H9 (cell line): ENCODE results near the gene RAPH1. TPM values are rescaled to one million over a fixed set of nuclear protein-coding genes. Genes with fewer than 3 reads are reported as not detected.

ENCODE experiments used
- DNase-seq: peaks from one replicate; pipeline ENCODE4 v3.0.0-alpha.2; 2017
- H2AFZ ChIP-seq: one replicate; pipeline ENCODE4 v1.6.1; 2013; ENCODE audit warnings: mild to moderate bottlenecking, low read length, control low read depth, moderate library complexity
- H2AK5ac ChIP-seq: 2 replicates; pipeline ENCODE4 v1.6.1; 2013; ENCODE audit warnings: low read length, control low read depth, mixed read lengths; ENCODE audit not compliant: insufficient read length
- H2BK120ac ChIP-seq: one replicate; pipeline ENCODE4 v1.6.1; 2013; ENCODE audit warnings: low read depth, mild to moderate bottlenecking, low read length, control low read depth, inconsistent platforms; ENCODE audit not compliant: poor library complexity, severe bottlenecking
- H2BK12ac ChIP-seq: 2 replicates; pipeline ENCODE4 v1.6.1; 2013; ENCODE audit warnings: low read length, control low read depth, mixed read lengths, low read depth; ENCODE audit not compliant: insufficient read length
- H2BK15ac ChIP-seq: 2 replicates; pipeline ENCODE4 v1.6.1; 2013; ENCODE audit warnings: low read depth, low read length, control low read depth
- H2BK20ac ChIP-seq: one replicate; pipeline ENCODE4 v1.6.1; 2013; ENCODE audit warnings: low read depth, mild to moderate bottlenecking, low read length, control low read depth, inconsistent platforms; ENCODE audit not compliant: poor library complexity, severe bottlenecking
- H2BK5ac ChIP-seq: 2 replicates; pipeline ENCODE4 v1.6.1; 2013; ENCODE audit warnings: low read length, control low read depth, mixed read lengths; ENCODE audit not compliant: insufficient read length
- H3K14ac ChIP-seq: 2 replicates; pipeline ENCODE4 v1.6.1; 2013; ENCODE audit warnings: low read length, control low read depth; ENCODE audit not compliant: insufficient read depth
- H3K18ac ChIP-seq: 2 replicates; pipeline ENCODE4 v1.6.1; 2013; ENCODE audit warnings: low read depth, mild to moderate bottlenecking, mixed read lengths, low read length, control low read depth; ENCODE audit not compliant: insufficient read length
- H3K23ac ChIP-seq: 2 replicates; pipeline ENCODE4 v1.6.1; 2013; ENCODE audit warnings: low read length, control low read depth, mixed read lengths, low read depth; ENCODE audit not compliant: insufficient read length
- H3K23me2 ChIP-seq: 2 replicates; pipeline ENCODE4 v1.6.1; 2013; ENCODE audit warnings: low read depth, mild to moderate bottlenecking, mixed read lengths, low read length, control low read depth; ENCODE audit not compliant: insufficient read length, poor library complexity, severe bottlenecking
- H3K27ac ChIP-seq: 2 replicates; pipeline ENCODE4 v1.5.1; 2013; ENCODE audit warnings: low read length, control low read depth, mixed read lengths, low read depth; ENCODE audit not compliant: insufficient read length
- H3K27me3 ChIP-seq: 2 replicates; pipeline ENCODE4 v1.6.1; 2013; ENCODE audit warnings: low read length, control low read depth, inconsistent platforms; ENCODE audit not compliant: insufficient read depth
- H3K4ac ChIP-seq: 2 replicates; pipeline ENCODE4 v1.6.1; 2013; ENCODE audit warnings: low read depth, mild to moderate bottlenecking, control low read depth, inconsistent platforms, low read length, moderate library complexity
- H3K4me1 ChIP-seq: 2 replicates; pipeline ENCODE4 v1.6.1; 2013; ENCODE audit warnings: low read length, control low read depth, inconsistent platforms; ENCODE audit not compliant: insufficient read depth
- H3K4me2 ChIP-seq: 2 replicates; pipeline ENCODE4 v1.6.1; 2013; ENCODE audit warnings: low read length, control low read depth, mixed read lengths; ENCODE audit not compliant: insufficient read length, insufficient read depth
- H3K56ac ChIP-seq: 2 replicates; pipeline ENCODE4 v1.6.1; 2013; ENCODE audit warnings: low read depth, mild to moderate bottlenecking, mixed read lengths, low read length, control low read depth; ENCODE audit not compliant: insufficient read length
- H3K79me1 ChIP-seq: 2 replicates; pipeline ENCODE4 v1.6.1; 2013; ENCODE audit warnings: low read depth, mild to moderate bottlenecking, moderate library complexity, low read length, control low read depth, inconsistent platforms; ENCODE audit not compliant: insufficient read depth, poor library complexity, severe bottlenecking
- H3K79me2 ChIP-seq: 2 replicates; pipeline ENCODE4 v1.6.1; 2013; ENCODE audit warnings: low read length, control low read depth, inconsistent platforms; ENCODE audit not compliant: insufficient read depth
- H3K9ac ChIP-seq: 2 replicates; pipeline ENCODE4 v1.6.1; 2013; ENCODE audit warnings: low read length, control low read depth, mixed read lengths; ENCODE audit not compliant: insufficient read length; ENCODE audit errors: extremely low read depth
- H3K9me3 ChIP-seq: one replicate; pipeline ENCODE4 v1.6.1; 2013; ENCODE audit warnings: low read depth, low read length, inconsistent platforms; ENCODE audit not compliant: control insufficient read depth
- H3T11ph ChIP-seq: one replicate; pipeline ENCODE4 v1.6.1; 2013; ENCODE audit warnings: mild to moderate bottlenecking, low read length, control low read depth, inconsistent platforms
- H4K20me1 ChIP-seq: one replicate; pipeline ENCODE4 v1.6.1; 2013; ENCODE audit not compliant: control insufficient read depth, insufficient read length, insufficient read depth
- H4K5ac ChIP-seq: 2 replicates; pipeline ENCODE4 v1.6.1; 2013; ENCODE audit warnings: low read depth, mild to moderate bottlenecking, mixed read lengths, low read length, control low read depth; ENCODE audit not compliant: insufficient read length
- H4K8ac ChIP-seq: replicated peaks from 2 replicates; pipeline ENCODE4 v1.6.1; 2013; ENCODE audit warnings: low read length, control low read depth, mixed read lengths, low read depth; ENCODE audit not compliant: insufficient read length
- H4K91ac ChIP-seq: 2 replicates; pipeline ENCODE4 v1.6.1; 2013; ENCODE audit warnings: low read depth, mild to moderate bottlenecking, moderate library complexity, mixed read lengths, low read length, control low read depth; ENCODE audit not compliant: insufficient read length
- H3K27ac Mint-ChIP-seq, 3 experiments: 2 replicates in 2 of 3; 3 replicates in 1 of 3; pipeline ENCODE4 v1.8.0; 2020 to 2021; ENCODE audit warnings: mixed read lengths in 3 of 3, mild to moderate bottlenecking in 1 of 3, moderate library complexity in 1 of 3
- H3K27me3 Mint-ChIP-seq: 2 replicates; pipeline ENCODE4 v1.8.0; 2021; ENCODE audit warnings: low read depth, mild to moderate bottlenecking, moderate library complexity, mixed read lengths
- H3K36me3 Mint-ChIP-seq, 3 experiments: 2 replicates in 2 of 3; 3 replicates in 1 of 3; pipeline ENCODE4 v1.8.0; 2020 to 2021; ENCODE audit warnings: low read depth in 3 of 3, mixed read lengths in 3 of 3; ENCODE audit not compliant: insufficient read depth in 1 of 3
- H3K4me1 Mint-ChIP-seq, 2 experiments: 2 replicates each; pipeline ENCODE4 v1.8.0; 2020; ENCODE audit warnings: mixed read lengths in 2 of 2
- H3K4me3 Mint-ChIP-seq, 2 experiments: 2 replicates in 1 of 2; 3 replicates in 1 of 2; pipeline ENCODE4 v1.8.0; 2020 to 2021; ENCODE audit warnings: mild to moderate bottlenecking in 2 of 2, mixed read lengths in 2 of 2, moderate library complexity in 1 of 2
- H3K9me3 Mint-ChIP-seq, 2 experiments: 2 replicates in 1 of 2; 3 replicates in 1 of 2; pipeline ENCODE4 v1.8.0; 2020; ENCODE audit warnings: mild to moderate bottlenecking in 2 of 2, mixed read lengths in 2 of 2, moderate library complexity in 1 of 2
- CTCF ChIP-seq: fragments of 200-600 bp; sonication (generic); conservative IDR thresholded peaks from 3 replicates; pipeline ENCODE4 v1.8.0; 2021; ENCODE audit warnings: antibody characterized with exemption, mild to moderate bottlenecking
- WGBS: extraction: QIAGEN DNeasy Blood & Tissue Kit; methylation state at CpG from one replicate; pipeline ENCODE4 v1.1.7; 2013; ENCODE audit warnings: missing lambda C conversion rate, low lambda C conversion rate, mixed read lengths; ENCODE audit not compliant: insufficient read length; ENCODE audit errors: extremely low coverage; 5-methylcytosine and 5-hydroxymethylcytosine counted together
- total RNA-seq: library from RNA; stranded (reverse); gene quantifications from 2 replicates; pipeline ENCODE4 v1.2.1, GENCODE V29; 2021

Gene RAPH1
- total RNA-seq, 1 experiment from 2014 or later, result 17.1 TPM

DNA sequence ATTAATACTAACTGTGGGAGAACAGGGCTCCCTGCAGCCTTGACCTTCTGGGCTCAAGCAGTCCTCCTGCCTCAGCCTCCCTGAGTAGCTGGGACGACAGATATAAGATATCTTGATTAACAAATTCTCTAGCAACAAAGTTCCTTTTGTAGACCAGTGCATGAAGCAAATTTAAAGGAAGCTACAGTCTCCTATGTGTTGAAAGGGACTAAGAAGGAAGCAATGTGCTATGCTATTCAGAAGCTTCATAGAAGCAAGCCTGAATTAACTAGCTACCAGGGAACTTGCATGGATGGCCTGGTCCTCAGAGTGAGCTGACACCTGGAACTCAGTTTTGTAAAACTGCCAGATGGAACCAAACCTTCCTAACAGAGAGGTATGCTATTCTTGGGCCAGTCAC is 33.2 kb downstream of the RAPH1 start:
- no CpG with 5 or more reads among the region's 1 CpG for WGBS
- no peak overlapping the region for H3K9ac ChIP-seq
- H2BK5ac ChIP-seq, result no peak overlapping the region
- no peak overlapping the region for H4K8ac ChIP-seq
- H2BK20ac ChIP-seq, result no peak overlapping the region
- no peaks in the 10 kb centered on the region for H3K27me3 ChIP-seq
- no peak overlapping the region for H2BK12ac ChIP-seq
- H2BK15ac ChIP-seq, result no peak overlapping the region
- Mint-ChIP-seq H3K4me3 (no peak overlapping the region), H3K36me3 (peaks cover 22 to 31% (median 25%) of the 10 kb centered on the region in 3 experiments), H3K27ac (no peak overlapping the region), H3K9me3 (peaks cover 11 to 24% of the 10 kb centered on the region in 2 experiments), H3K4me1 (0 out of 4 replicates have a peak, but pooled peaks cover 0 to 4% of the 10 kb centered on the region in 2 experiments), H3K27me3 (no peaks in the 10 kb centered on the region)
- H3K27ac ChIP-seq, result no peak overlapping the region
- no peak overlapping the region for H3K18ac ChIP-seq
- no peaks in the 10 kb centered on the region for H3K4me1 ChIP-seq
- peaks cover 2% of the 10 kb centered on the region; the same call in 1 of the 2 replicates for H3K79me2 ChIP-seq
- H3K23ac ChIP-seq, result no peak overlapping the region
- H2AFZ ChIP-seq, result no peak overlapping the region
- H3K4ac ChIP-seq, result no peak overlapping the region
- no peak overlapping the region for H3T11ph ChIP-seq
- H3K79me1 ChIP-seq, result no peaks in the 10 kb centered on the region
- no peak overlapping the region for H3K4me2 ChIP-seq
- no peak overlapping the region for H3K14ac ChIP-seq
- H4K5ac ChIP-seq, result no peak overlapping the region
- H3K23me2 ChIP-seq, result no peaks in the 10 kb centered on the region
- no peak overlapping the region for H3K56ac ChIP-seq
- no peaks in the 10 kb centered on the region for H3K9me3 ChIP-seq
- no peaks in the 10 kb centered on the region for H4K20me1 ChIP-seq
- no peak for DNase-seq
- H2BK120ac ChIP-seq, result no peak overlapping the region
- no peak overlapping the region for H2AK5ac ChIP-seq
- no peak for TF ChIP-seq CTCF
- H4K91ac ChIP-seq, result no peak overlapping the region
